HEK293T (cell line): ENCODE data around the gene GPS1.

Experiments used
- CTCF ChIA-PET: fragments of 350-600 bp; formaldehyde crosslinking; extraction: SDS; loops from one replicate; lab custom pipeline; 2021; ENCODE audit warnings: antibody characterized with exemption, inconsistent platforms; lab: Yijun Ruan, JAX
- POLR2A ChIA-PET: fragments of 350-600 bp; formaldehyde crosslinking; extraction: SDS; loops from one replicate; lab custom pipeline; 2020; ENCODE audit warnings: antibody characterized with exemption, inconsistent platforms; lab: Yijun Ruan, JAX
- DNase-seq: peaks from one replicate; pipeline ENCODE4 v3.0.0; 2012; ENCODE audit warnings: mixed read lengths; ENCODE audit errors: extremely low spot score
- ARNT ChIP-seq: fragments of 450-650 bp; IDR thresholded peaks from 2 replicates; pipeline ENCODE4 v1.6.1; 2017; ENCODE audit warnings: mild to moderate bottlenecking
- BHLHE40 ChIP-seq: fragments of 450-650 bp; IDR thresholded peaks from 2 replicates; pipeline ENCODE4 v1.6.1; 2016; ENCODE audit warnings: mild to moderate bottlenecking, moderate library complexity, borderline replicate concordance
- CTBP1 ChIP-seq: fragments of 450-650 bp; IDR thresholded peaks from 2 replicates; pipeline ENCODE4 v1.6.1; 2016; ENCODE audit warnings: borderline replicate concordance
- ELF4 ChIP-seq: fragments of 450-650 bp; IDR thresholded peaks from 2 replicates; pipeline ENCODE4 v1.6.1; 2017; ENCODE audit warnings: antibody characterized with exemption
- FOXA1 ChIP-seq: fragments of 450-650 bp; IDR thresholded peaks from 2 replicates; pipeline ENCODE4 v1.6.1; 2016; ENCODE audit warnings: mild to moderate bottlenecking
- FOXK2 ChIP-seq: fragments of 450-650 bp; IDR thresholded peaks from 2 replicates; pipeline ENCODE4 v1.6.1; 2016; ENCODE audit warnings: mild to moderate bottlenecking
- FOXM1 ChIP-seq: fragments of 450-650 bp; IDR thresholded peaks from 2 replicates; pipeline ENCODE4 v1.6.1; 2017; ENCODE audit warnings: mild to moderate bottlenecking, borderline replicate concordance
- HDGF ChIP-seq: fragments of 450-650 bp; IDR thresholded peaks from 2 replicates; pipeline ENCODE4 v1.6.1; 2017; ENCODE audit warnings: antibody characterized with exemption, borderline replicate concordance
- L3MBTL2 ChIP-seq: fragments of 450-650 bp; conservative IDR thresholded peaks from 2 replicates; pipeline ENCODE4 v1.6.1; 2016; ENCODE audit warnings: mild to moderate bottlenecking
- LEF1 ChIP-seq: fragments of 450-650 bp; IDR thresholded peaks from 2 replicates; pipeline ENCODE4 v1.6.1; 2017; ENCODE audit warnings: mild to moderate bottlenecking, borderline replicate concordance
- NFRKB ChIP-seq: fragments of 450-650 bp; IDR thresholded peaks from 2 replicates; pipeline ENCODE4 v1.6.1; 2016; ENCODE audit warnings: mild to moderate bottlenecking, moderate library complexity
- PKNOX1 ChIP-seq: fragments of 450-650 bp; IDR thresholded peaks from 2 replicates; pipeline ENCODE4 v1.6.1; 2016
- SP1 ChIP-seq: fragments of 450-650 bp; IDR thresholded peaks from 2 replicates; pipeline ENCODE4 v1.6.1; 2017
- SUZ12 ChIP-seq: fragments of 450-650 bp; IDR thresholded peaks from 2 replicates; pipeline ENCODE4 v1.6.1; 2016; ENCODE audit warnings: mild to moderate bottlenecking
- TARDBP ChIP-seq: fragments of 450-650 bp; IDR thresholded peaks from 2 replicates; pipeline ENCODE4 v1.6.1; 2016
- ZNF384 ChIP-seq: fragments of 450-650 bp; IDR thresholded peaks from 2 replicates; pipeline ENCODE4 v1.6.1; 2016

GPS1 gene

GRCh38 chr17:82006468-82007227 lies 45.0 kb upstream of the GPS1 start:
- CTCF ChIA-PET: no interaction called here
- POLR2A ChIA-PET: no interaction called here
- TF ChIP-seq SP1: no peak
- TF ChIP-seq FOXM1: no peak
- no peak for TF ChIP-seq HDGF
- TF ChIP-seq L3MBTL2: no peak
- no peak for TF ChIP-seq FOXA1
- no peak for TF ChIP-seq BHLHE40
- no peak for TF ChIP-seq LEF1
- no peak for TF ChIP-seq TARDBP
- TF ChIP-seq ZNF384: no peak
- TF ChIP-seq NFRKB: no peak
- TF ChIP-seq SUZ12: no peak
- no peak for TF ChIP-seq ELF4
- TF ChIP-seq ARNT: no peak
- DNase-seq: no peak

GRCh38 chr17:82007228-82007494 lies 44.5 kb upstream of the GPS1 start:
- TF ChIP-seq ELF4: no peak
- no peak for TF ChIP-seq PKNOX1
- TF ChIP-seq SP1: no peak
- no peak for TF ChIP-seq FOXM1
- no peak for TF ChIP-seq BHLHE40
- no peak for TF ChIP-seq SUZ12
- no peak for TF ChIP-seq FOXK2
- TF ChIP-seq L3MBTL2: no peak
- DNase-seq: no peak
- ChIA-PET CTCF (no interaction called here), POLR2A (no interaction called here)

- CTCF ChIA-PET: no interaction called here
- POLR2A ChIA-PET: no interaction called here
- no peak for DNase-seq
- TF ChIP-seq ZNF384: no peak
- no peak for TF ChIP-seq BHLHE40
- TF ChIP-seq SP1: no peak
- TF ChIP-seq CTBP1: no peak
- TF ChIP-seq FOXM1: no peak
- TF ChIP-seq ELF4: no peak
- TF ChIP-seq FOXK2: no peak
- no peak for TF ChIP-seq ARNT
- TF ChIP-seq FOXA1: no peak
- TF ChIP-seq NFRKB: no peak
- TF ChIP-seq SUZ12: no peak
- TF ChIP-seq TARDBP: no peak
- no peak for TF ChIP-seq LEF1
- no peak for TF ChIP-seq PKNOX1
- TF ChIP-seq L3MBTL2: no peak
- no peak for TF ChIP-seq HDGF
Measured at GRCh38 chr17:82007495-82008257, 44.0 kb upstream of the GPS1 start.

- TF ChIP-seq FOXA1 (no peak), ARNT (no peak), HDGF (no peak)
- POLR2A ChIA-PET: no interaction called here
- DNase-seq: no peak
- CTCF ChIA-PET: interaction anchor here (2.0 kb wide), 1 partner anchor 11 kb away, joined by 6 read pairs; no protein-coding TSS in a partner anchor
Measured at GRCh38 chr17:82008258-82008940, 43.3 kb upstream of the GPS1 start.

GRCh38 chr17:82008941-82009405 lies 42.7 kb upstream of the GPS1 start:
- no peak for DNase-seq
- TF ChIP-seq SUZ12: no peak
- TF ChIP-seq ARNT: no peak
- no peak for TF ChIP-seq L3MBTL2
- no peak for TF ChIP-seq BHLHE40
- no peak for TF ChIP-seq FOXK2
- TF ChIP-seq ZNF384: no peak
- TF ChIP-seq CTBP1: no peak
- TF ChIP-seq NFRKB: no peak
- TF ChIP-seq SP1: no peak
- no peak for TF ChIP-seq FOXA1
- no peak for TF ChIP-seq TARDBP
- no peak for TF ChIP-seq FOXM1
- TF ChIP-seq PKNOX1: no peak
- POLR2A ChIA-PET: no interaction called here
- CTCF ChIA-PET: interaction anchor here (0.7 to 2.0 kb wide), 2 partner anchors 11 to 50 kb away, joined by 4 to 6 read pairs; no protein-coding TSS in a partner anchor

- POLR2A ChIA-PET: interaction anchor here (1.1 to 1.3 kb wide), 2 partner anchors 13 to 89 kb away, joined by 3 to 4 read pairs; partner anchors contain the start of genes CENPX and LRRC45
- TF ChIP-seq ZNF384 (no peak), SUZ12 (no peak), FOXA1 (no peak), HDGF (no peak), ARNT (no peak), FOXK2 (no peak), PKNOX1 (no peak), SP1 (no peak), TARDBP (no peak), L3MBTL2 (no peak), CTBP1 (no peak), FOXM1 (no peak), LEF1 (no peak), NFRKB (no peak), BHLHE40 (no peak), ELF4 (no peak)
- no peak for DNase-seq
- CTCF ChIA-PET: interaction anchor here (0.7 to 2.0 kb wide), 2 partner anchors 10 to 50 kb away, joined by 4 to 6 read pairs; no protein-coding TSS in a partner anchor
Measured at GRCh38 chr17:82009413-82009812, 42.3 kb upstream of the GPS1 start.
